Limb (tissue), 2 donors: Measurements from ENCODE around the gene SLC39A13.
A peak's percentile ranks its signal among the peaks of the same experiment; 100 is the strongest.

Source experiments
- DNase-seq, 2 donors: peaks; one replicate each; pipeline ENCODE4 v3.0.0-alpha.2; 2016; ENCODE audit errors: extremely low spot score in 2 of 2

SLC39A13 gene

DNA sequence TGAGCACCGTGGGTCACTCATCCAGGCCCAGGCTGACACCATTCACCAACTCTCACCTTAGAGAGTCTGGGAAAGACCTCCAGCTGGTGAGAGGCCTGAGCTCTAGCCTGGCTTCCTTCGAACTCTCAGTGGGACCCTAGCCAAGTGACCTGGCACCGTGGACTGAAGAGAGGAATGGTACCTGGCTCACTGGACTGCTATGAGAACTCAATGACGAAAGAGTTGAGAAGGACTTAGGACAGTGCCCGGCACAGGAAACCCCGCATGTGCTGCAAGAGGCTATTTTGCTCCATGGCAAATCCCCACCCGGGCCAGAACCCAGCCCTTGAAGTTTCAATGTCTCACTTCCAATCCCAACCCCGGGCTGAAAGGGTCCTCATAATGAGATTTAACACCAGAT is 41.2 kb downstream of the SLC39A13 start:
- DNase-seq: no peak

DNA sequence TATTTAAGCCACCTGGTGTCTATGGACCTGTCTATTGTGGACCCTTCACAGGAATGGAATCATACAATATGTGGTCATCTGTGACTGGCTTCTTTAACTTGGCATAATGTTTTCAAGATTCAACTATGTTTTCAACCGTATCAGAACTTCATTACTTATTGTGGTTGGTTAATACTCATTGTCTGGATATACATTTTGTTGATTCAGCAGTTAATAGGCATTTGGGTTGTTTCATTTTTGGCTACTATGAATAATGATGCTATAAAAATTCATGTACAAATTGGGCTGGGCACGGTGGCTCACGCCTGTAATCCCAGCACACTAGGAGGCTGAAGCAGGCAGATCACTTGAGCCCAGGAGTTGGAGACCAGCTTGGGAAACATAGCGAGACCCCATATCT is 43.0 kb downstream of the SLC39A13 start:
- no peak for DNase-seq

- DNase-seq: no peak
These were observed 43.6 kb downstream of the SLC39A13 start for GRCh38 chr11:47451990-47452389.

DNA sequence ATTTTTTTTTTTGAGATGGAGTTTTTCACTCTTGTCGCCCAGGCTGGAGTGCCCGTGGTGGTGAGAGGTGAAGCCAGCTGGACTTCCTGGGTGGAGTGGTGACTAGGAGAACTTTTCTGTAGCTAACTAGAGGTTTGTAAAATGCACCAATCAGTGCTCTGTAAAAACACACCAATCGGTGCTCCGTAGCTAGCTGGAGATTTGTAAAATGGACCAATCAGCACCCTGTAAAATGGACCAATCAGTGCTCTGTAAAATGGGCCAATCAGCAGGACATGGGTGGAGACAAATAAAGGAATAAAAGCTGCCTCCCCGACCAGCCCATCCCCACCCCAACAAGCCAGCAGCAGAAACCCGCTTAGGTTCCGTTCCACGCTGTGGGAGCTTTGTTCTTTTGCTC is 45.0 kb downstream of the SLC39A13 start:
- DNase-seq: no peak

GRCh38 chr11:47454258-47454671 is 45.9 kb downstream of the SLC39A13 start:
- peak; percentile 74 to 79 for DNase-seq

DNA sequence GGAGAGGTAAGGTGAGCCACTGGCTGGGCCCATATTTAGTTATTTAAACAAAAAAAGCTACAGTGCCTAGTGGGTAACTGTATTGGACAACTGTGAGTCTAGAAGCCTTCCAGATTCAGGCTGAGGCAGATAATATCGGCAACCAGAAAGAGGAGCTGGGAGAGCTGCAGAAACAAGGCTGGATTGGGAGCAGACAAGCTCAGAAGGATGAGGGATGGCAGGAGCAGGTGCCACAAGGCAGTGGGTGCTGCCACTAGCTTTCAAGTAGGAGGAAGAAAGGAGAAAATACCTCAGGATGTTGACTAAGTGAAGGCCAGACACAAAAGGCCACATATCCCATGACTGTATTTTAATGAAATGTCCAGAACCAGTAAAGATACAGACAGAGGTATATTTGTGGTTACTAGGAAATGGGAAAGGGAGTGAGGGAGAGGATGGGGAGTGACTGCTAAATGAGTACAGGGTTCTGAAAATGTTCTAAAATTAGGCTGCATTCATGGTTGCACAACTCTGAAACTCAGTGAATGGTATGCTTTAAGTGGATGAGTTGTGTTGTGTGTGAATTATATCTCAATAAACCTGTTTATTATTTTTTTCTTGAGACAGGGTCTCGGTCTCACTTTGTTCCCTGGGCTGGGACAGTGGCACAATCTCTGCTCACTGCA is 52.3 kb downstream of the SLC39A13 start:
- no peak for DNase-seq

DNA sequence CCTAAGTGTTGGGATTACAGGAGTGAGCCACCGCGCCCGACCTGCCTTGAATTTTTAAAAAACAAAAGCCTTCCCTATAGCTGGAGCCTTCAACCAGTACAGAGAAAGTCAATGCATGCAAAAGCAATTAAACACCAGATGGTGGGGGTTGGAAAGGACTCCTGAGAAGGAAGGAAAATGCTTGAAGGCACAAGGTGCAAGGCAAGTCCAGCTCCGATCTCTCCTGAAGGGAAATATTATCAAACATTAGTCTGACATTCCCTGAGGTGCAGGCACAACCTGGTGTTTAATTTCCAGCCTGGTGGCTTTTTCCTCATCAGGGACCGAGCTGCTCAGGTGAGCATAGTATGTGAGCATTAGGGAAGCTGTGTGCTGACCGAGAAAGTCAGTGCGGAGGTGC is 53.5 kb downstream of the SLC39A13 start:
- no peak for DNase-seq

- DNase-seq: no peak
These were observed 56.1 kb downstream of the SLC39A13 start for GRCh38 chr11:47464483-47464882.
